SH-SY5Y (cell line): Measurements from ENCODE around the gene ALOX12B.

Experiments
- GATA2 ChIP-seq: IDR thresholded peaks from 2 replicates; pipeline ENCODE4 v1.6.1; 2011; ENCODE audit warnings: mild to moderate bottlenecking, low read depth, low read length
- GATA3 ChIP-seq: IDR thresholded peaks from 2 replicates; pipeline ENCODE4 v1.6.1; 2011; ENCODE audit warnings: low read depth, mild to moderate bottlenecking, low read length, moderate library complexity

DNA sequence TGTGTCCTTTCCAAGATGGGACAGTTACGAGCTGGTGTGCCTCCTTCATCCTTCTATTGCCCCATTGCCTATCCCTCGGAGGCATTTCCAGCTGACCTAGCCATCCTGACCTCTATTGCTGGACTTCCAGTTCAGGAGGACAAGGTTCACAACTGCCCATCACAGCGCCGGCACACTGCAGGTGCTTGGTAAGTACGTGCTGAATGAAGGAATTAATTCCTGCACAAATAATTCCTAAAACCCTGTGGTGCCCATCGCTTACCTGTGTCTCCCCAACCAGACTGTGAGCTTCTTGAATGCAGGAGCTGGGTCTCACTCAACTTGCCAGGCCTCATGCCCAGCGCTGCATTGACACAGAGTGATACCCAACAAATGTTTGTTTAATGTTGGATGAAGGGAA is 35.7 kb downstream of the ALOX12B start:
- no peak for TF ChIP-seq GATA2
- no peak for TF ChIP-seq GATA3
